HUES64 (cell line): ENCODE data around the gene TBX22. TPM values are rescaled to one million over a fixed set of nuclear protein-coding genes. Genes with fewer than 3 reads are reported as not detected.
"Not testable (repeated sequence)": the region's sequence is repeated elsewhere in the genome, so short reads cannot be mapped to it uniquely, and the experiment has no call there.

Source experiments
- H3K27ac ChIP-seq: 2 replicates; pipeline ENCODE4 v1.7.0; 2013; ENCODE audit warnings: low read depth, low read length, inconsistent platforms
- H3K27me3 ChIP-seq: 2 replicates; pipeline ENCODE4 v1.6.1; 2013; ENCODE audit warnings: mild to moderate bottlenecking, low read length; ENCODE audit not compliant: insufficient read depth
- H3K36me3 ChIP-seq: 2 replicates; pipeline ENCODE4 v1.6.1; 2013; ENCODE audit warnings: mild to moderate bottlenecking, low read length; ENCODE audit not compliant: insufficient read depth
- H3K4me1 ChIP-seq: 2 replicates; pipeline ENCODE4 v1.6.1; 2013; ENCODE audit warnings: mild to moderate bottlenecking, low read length, moderate library complexity; ENCODE audit not compliant: insufficient read depth
- H3K4me3 ChIP-seq: 2 replicates; pipeline ENCODE4 v1.5.1; 2013; ENCODE audit warnings: mild to moderate bottlenecking, low read length, moderate library complexity
- H3K9ac ChIP-seq: 2 replicates; pipeline ENCODE4 v1.6.1; 2013; ENCODE audit warnings: mild to moderate bottlenecking, low read depth, low read length
- H3K9me3 ChIP-seq: 2 replicates; pipeline ENCODE4 v1.6.1; 2013; ENCODE audit warnings: low read depth, low read length; ENCODE audit not compliant: insufficient read depth
- WGBS: fragments of 150-250, 120-280 bp; methylation state at CpG from one replicate; pipeline ENCODE4 v1.1.7; 2013; ENCODE audit warnings: missing lambda C conversion rate; 5-methylcytosine and 5-hydroxymethylcytosine counted together
- polyA plus RNA-seq, 2 experiments: library from polyadenylated mRNA; stranded (reverse); fragments of 50-300 nt; gene quantifications; one replicate each; pipeline ENCODE4 v1.2.3, GENCODE V29; 2013

The TBX22 gene, protein sequence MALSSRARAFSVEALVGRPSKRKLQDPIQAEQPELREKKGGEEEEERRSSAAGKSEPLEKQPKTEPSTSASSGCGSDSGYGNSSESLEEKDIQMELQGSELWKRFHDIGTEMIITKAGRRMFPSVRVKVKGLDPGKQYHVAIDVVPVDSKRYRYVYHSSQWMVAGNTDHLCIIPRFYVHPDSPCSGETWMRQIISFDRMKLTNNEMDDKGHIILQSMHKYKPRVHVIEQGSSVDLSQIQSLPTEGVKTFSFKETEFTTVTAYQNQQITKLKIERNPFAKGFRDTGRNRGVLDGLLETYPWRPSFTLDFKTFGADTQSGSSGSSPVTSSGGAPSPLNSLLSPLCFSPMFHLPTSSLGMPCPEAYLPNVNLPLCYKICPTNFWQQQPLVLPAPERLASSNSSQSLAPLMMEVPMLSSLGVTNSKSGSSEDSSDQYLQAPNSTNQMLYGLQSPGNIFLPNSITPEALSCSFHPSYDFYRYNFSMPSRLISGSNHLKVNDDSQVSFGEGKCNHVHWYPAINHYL
- 0.65 TPM for polyA plus RNA-seq (2013, experiment 1 of 2)
- polyA plus RNA-seq (2013, experiment 2 of 2), result 0.44 TPM

DNA sequence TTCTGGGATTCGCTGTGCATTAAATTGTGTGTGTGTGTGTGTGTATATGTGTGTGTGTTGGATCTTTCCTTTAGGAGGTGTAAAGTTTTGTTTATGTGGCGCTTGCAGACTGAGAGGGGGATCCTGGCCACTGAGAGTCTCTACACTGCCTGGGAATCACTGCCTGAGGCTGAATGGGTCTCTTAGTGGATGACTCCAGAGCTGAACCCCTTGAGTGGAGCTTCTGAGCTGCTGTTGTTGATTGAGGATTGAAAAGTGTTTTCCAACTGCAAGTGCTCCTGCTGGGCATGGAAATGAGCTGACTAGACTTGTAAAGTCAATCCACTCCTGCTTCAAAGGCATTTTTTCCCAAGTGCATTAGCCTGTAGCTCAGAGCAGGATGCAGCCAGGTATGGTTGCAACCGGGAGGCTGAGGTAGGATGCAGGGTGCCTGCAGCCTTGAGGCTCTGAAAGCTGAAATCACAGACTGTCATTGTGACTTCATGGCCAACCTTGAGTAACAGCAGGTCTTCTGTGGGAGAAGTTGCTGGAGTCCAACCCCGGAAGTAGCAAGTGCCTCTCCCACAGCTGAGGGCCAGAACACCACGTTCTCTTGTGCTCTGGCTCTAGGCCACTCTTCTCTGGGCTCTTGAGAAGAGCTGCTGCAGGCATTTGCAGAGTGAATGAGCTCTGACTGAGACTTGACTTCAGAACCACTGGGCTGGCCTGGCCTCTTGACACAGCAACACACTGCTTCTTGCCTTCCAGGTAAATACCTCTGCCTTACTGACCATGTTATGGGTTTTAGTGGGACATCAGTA is at the start of gene TBX22:
Gene TBX22 (plus strand): TSS at position 613 of the 800 bp plus-strand sequence. CDS start 7,517 bp downstream, outside the sequence.
- Histone ChIP-seq H3K27me3 (peaks cover 35% of the 10 kb centered on the region), H3K27ac (peak within 1 kb of the TSS; percentile 25; the same call in 1 of the 2 replicates), H3K36me3 (no peaks in the 10 kb centered on the region), H3K4me3 (no peak within 1 kb of the TSS), H3K4me1 (peaks cover 11% of the 10 kb centered on the region; the same call in 1 of the 2 replicates), H3K9me3 (no peaks in the 10 kb centered on the region), H3K9ac (no peak within 1 kb of the TSS)
- 27% methylated on average over 5 of the region's 5 CpGs for WGBS

DNA sequence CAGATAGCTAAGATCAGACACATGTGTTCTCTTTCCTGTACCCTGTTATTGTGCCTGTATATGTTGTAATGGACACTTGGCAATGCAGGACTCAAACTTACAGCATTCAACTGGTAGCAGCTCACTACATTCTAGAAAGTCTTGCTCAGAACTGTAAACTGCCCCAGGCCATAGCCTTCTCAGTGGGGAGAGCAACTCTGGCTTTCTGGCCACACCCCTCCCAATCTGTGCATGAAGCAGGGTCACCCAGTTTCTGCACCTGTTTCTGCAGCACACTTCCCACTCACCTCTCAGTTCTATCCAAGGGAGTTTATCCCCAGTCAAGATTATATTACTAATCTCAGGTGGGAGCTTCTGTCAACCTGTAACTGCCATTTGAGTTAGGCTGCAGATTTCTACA is 38.9 kb upstream of the TBX22 start:
- H3K4me1 ChIP-seq, result no peaks in the 10 kb centered on the region
- H3K27ac ChIP-seq, result no peak overlapping the region
- no peak overlapping the region for H3K9ac ChIP-seq
- no peaks in the 10 kb centered on the region for H3K36me3 ChIP-seq
- no peaks in the 10 kb centered on the region for H3K9me3 ChIP-seq
- no peaks in the 10 kb centered on the region for H3K27me3 ChIP-seq
- H3K4me3 ChIP-seq, result no peak overlapping the region

DNA sequence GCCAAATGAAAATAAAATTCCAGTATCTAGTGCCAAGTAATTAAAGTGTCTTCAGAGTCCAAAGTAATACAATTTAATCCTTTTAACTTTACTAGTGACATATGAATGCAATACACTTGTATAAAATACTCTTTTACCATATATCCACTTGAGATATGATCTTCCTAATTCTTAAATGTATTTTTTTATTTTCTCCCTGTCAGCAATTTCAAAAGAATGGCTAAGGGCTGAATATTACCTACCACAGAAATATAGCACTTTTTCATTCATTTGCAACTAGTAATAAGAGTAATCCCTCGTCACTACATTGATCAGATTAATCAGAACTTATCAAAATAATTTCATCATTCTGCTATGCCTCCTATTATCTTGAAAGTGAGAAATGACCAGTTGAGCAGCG is 10.1 kb upstream of the TBX22 start:
- H3K36me3 ChIP-seq, result no peaks in the 10 kb centered on the region
- H3K27me3 ChIP-seq, result no peaks in the 10 kb centered on the region
- H3K9ac ChIP-seq, result no peak overlapping the region
- no peaks in the 10 kb centered on the region for H3K9me3 ChIP-seq
- H3K4me3 ChIP-seq, result no peak overlapping the region
- H3K4me1 ChIP-seq, result no peaks in the 10 kb centered on the region
- WGBS, result 92% methylated on average over 2 of the region's 2 CpGs
- no peak overlapping the region for H3K27ac ChIP-seq

DNA sequence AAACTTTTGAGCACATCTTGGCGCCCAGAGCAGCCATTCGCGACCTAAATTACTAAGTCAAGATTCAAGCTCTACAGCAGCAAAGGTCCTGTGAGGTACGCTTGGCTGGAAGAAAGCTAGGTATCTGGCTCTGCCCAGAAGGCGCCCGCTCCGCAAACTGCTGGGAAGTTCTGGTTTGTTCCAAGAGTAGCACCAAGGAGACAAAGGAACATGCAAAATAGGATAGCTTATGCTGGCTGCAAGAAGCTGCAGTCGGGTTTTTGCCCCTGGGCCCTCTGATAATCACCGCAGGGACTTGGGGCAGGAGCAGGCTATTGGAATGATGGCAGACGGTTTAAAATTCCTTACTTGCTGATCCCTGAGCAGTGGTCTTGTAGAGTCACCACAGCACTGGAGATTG is 3.0 kb upstream of the TBX22 start:
- 94% methylated on average over 10 of the region's 10 CpGs for WGBS
- Histone ChIP-seq H3K9ac (no peak overlapping the region), H3K36me3 (no peaks in the 10 kb centered on the region), H3K4me3 (no peak overlapping the region), H3K27ac (no peak overlapping the region), H3K27me3 (peaks cover 35% of the 10 kb centered on the region), H3K9me3 (no peaks in the 10 kb centered on the region), H3K4me1 (peaks cover 11% of the 10 kb centered on the region; the same call in 1 of the 2 replicates)

DNA sequence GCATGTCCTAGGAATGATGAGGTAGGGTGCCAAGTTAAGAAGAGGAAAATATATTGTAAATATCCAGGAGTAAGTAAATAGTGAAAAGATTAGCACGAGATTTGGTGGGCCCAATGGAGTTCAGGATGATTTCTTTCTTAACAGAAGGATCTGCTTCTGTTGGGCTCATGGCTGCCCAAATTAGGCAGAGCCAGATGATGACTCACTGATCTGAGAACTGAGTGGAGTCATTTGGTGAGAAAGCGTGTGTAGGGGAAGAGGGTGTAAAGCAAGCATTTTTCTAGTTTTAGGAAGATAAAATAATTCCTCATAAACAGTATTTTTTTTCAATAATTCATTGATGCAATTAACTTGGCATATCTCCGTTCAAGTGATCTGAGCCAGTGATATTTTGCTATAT is 1.6 kb downstream of the TBX22 start:
- no peak overlapping the region for H3K9ac ChIP-seq
- peaks cover 37% of the 10 kb centered on the region for H3K27me3 ChIP-seq
- H3K9me3 ChIP-seq, result no peaks in the 10 kb centered on the region
- 76% methylated on average over 1 of the region's 3 CpGs for WGBS
- no peak overlapping the region for H3K4me3 ChIP-seq
- H3K27ac ChIP-seq, result no peak overlapping the region
- H3K4me1 ChIP-seq, result peaks cover 9% of the 10 kb centered on the region; the same call in 1 of the 2 replicates
- H3K36me3 ChIP-seq, result no peaks in the 10 kb centered on the region

DNA sequence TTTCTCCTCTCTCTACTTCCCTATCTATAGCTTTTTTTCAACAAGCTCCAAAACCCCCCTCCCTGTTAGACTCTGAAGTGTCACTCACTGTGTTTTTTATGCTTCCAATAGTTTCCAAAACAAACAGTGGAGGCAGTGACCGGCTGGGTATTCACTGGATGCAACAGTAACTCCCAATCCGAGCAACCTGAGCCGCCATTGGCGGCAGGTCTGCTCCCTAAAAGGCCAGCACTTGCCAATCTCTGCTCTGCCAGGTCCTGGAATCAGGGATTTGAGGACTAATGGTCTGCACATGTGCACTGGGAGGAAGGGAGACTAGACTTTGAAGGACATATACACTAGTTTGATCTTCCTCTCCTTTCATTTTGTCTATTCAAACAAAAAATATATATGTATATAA is 7.1 kb downstream of the TBX22 start:
- H3K9ac ChIP-seq, result no peak overlapping the region
- H3K4me1 ChIP-seq, result no peaks in the 10 kb centered on the region
- peak overlapping the region; percentile 64 for H3K4me3 ChIP-seq
- WGBS, result 8% methylated on average over 4 of the region's 4 CpGs
- H3K36me3 ChIP-seq, result no peaks in the 10 kb centered on the region
- H3K27ac ChIP-seq, result no peak overlapping the region
- no peaks in the 10 kb centered on the region for H3K9me3 ChIP-seq
- H3K27me3 ChIP-seq, result peaks cover 13% of the 10 kb centered on the region

DNA sequence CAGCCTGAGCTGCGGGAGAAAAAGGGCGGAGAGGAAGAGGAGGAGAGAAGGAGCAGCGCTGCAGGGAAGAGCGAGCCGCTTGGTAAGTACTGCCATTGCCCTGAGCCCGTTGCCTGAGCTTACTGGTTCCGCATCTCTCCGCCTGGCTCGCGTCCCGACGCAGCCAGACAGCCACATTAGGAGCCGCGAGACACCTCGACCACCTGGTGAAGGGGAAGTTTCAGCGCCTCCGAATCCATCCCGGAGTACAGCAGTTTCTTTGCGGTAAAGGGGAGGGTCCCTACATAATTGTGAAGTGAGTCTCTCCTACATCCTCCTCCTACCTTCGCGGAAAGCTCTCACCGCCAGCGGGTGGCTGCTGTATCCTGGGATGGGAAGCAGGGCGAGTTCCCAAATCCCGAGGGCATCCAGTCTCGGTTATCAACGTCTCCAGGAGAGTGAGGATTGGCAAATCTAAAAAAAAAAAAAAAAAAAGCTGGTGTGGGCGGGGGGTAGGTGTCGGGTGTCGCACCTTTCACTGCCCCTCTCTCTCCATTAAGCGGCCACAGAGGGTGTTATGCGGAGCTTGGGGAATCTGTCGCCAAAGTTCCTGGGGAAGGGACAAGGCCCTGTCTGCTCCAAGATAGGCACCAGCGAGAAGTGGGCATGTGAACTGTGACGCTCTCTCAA is 7.9 kb downstream of the TBX22 start:
- H3K27ac ChIP-seq, result no peak overlapping the region
- H3K36me3 ChIP-seq, result no peaks in the 10 kb centered on the region
- H3K9me3 ChIP-seq, result no peaks in the 10 kb centered on the region
- peaks cover 13% of the 10 kb centered on the region for H3K27me3 ChIP-seq
- peak overlapping the region; percentile 43; the same call in 1 of the 2 replicates for H3K9ac ChIP-seq
- WGBS, result 2% methylated on average over 27 of the region's 35 CpGs
- H3K4me3 ChIP-seq, result peak overlapping the region; percentile 64
- H3K4me1 ChIP-seq, result no peaks in the 10 kb centered on the region

DNA sequence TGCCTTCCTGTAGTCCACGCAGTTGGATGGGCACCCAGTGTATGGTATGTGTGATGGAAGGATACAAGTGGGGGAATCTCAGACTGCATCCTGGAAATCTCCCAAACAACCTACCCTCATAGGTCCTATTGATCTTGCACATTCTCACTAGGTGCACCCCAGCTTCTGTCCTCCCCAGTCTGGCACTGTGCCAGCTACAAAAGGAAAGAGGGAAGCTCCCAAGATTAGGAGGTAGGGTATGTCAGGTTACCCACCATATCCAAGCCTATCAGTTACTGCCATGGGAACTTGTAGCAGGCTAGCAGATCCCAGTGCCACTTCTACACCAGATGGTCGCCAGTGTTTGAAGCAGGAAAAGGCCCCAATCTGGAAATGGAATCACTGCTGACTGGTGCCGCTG is 11.6 kb downstream of the TBX22 start:
- Histone ChIP-seq H3K27ac (no peak overlapping the region), H3K4me3 (no peak overlapping the region), H3K9ac (no peak overlapping the region), H3K27me3 (peaks cover 11% of the 10 kb centered on the region), H3K9me3 (no peaks in the 10 kb centered on the region), H3K36me3 (no peaks in the 10 kb centered on the region), H3K4me1 (no peaks in the 10 kb centered on the region)
- 93% methylated on average over 2 of the region's 3 CpGs for WGBS

DNA sequence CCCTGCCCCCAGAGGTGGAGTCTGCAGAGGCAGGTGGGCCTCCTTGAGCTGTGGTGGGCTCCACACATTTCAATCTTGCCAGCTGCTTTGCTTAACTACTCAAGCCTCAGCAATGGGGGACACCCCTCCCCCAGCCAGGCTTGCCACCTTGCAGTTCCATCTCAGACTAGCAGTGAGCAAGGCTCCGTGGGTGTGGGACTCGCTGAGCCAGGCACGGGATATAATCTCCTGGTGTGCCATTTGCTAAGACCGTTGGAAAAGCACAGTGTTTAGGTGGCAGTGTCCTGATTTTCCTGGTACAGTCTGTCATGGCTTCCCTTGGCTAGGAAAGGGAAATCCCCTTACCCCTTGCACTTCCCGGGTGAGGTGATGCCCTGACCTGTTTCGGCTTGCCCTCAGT is 51.6 kb downstream of the TBX22 start:
- not testable (repeated sequence) for H3K4me3 ChIP-seq, H3K4me1 ChIP-seq, H3K27me3 ChIP-seq, H3K27ac ChIP-seq, H3K36me3 ChIP-seq, H3K9ac ChIP-seq
- WGBS, result 91% methylated on average over 6 of the region's 6 CpGs
- H3K9me3 ChIP-seq, result peaks cover 15% of the 10 kb centered on the region

DNA sequence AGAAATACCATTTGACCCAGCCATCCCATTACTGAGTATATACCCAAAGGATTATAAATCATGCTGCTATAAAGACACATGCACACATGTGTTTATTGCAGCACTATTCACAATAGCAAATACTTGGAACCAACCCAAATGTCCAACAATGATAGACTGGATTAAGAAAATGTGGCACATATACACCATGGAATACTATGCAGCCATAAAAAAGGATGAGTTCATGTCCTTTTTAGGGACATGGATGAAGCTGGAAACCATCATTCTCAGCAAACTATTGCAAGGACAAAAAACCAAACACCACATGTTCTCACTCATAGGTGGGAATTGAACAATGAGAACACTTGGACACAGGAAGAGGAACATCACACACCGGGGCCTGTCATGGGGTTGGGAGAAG is 61.1 kb downstream of the TBX22 start:
- H3K36me3 ChIP-seq, H3K4me3 ChIP-seq, H3K27ac ChIP-seq, H3K9ac ChIP-seq, H3K4me1 ChIP-seq, H3K27me3 ChIP-seq: not testable (repeated sequence)
- 100% methylated on average over 1 of the region's 1 CpG for WGBS
- peaks cover 12% of the 10 kb centered on the region; the same call in 1 of the 2 replicates for H3K9me3 ChIP-seq
